Forelimb muscle (tissue), 1 donor: ENCODE results near the gene IFNGR2. TPM values are rescaled to one million over a fixed set of nuclear protein-coding genes. Genes with fewer than 3 reads are reported as not detected.

Experiments used
- DNase-seq: peaks from one replicate; pipeline ENCODE4 v3.0.0-alpha.2; 2013; ENCODE audit warnings: low read depth
- polyA plus RNA-seq: library from polyadenylated mRNA; unstranded; fragments of 120-200 nt; gene quantifications from one replicate; pipeline ENCODE4 v1.2.1, GENCODE V29; 2013; ENCODE audit not compliant: insufficient read length

Gene IFNGR2
- polyA plus RNA-seq, 1 donor: 53.2 TPM

DNA sequence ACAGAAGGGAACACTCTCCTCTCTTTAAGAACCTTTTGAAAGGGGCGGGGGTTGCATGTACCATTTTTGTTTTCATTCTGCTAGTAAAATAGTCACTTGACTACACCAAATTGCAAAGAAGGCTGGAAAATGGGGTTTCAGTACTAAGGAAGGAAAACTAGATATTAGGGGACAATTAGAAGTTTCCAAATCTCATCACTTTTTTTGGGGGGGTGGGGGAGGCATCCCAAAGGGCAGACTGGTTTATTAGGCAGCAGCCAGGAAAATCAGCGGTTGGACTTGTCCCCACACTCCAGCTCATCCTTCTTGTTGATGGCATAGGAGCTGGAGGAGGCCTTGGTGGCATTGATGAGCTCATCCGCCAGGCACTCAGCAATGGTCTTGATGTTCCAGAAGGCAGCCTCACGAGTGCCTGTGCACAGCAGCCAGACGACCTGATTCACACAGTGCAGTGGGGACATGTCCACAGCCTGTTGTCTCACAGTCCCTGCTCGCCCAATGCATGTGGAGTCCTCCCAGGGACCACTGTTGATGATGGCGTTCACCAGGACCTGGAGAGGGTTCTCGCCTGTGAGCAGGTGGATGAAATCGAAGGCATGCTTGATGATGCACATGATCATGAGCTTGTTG lies 78.2 kb downstream of the IFNGR2 start:
- no peak for DNase-seq

Other genes with a start within 250 kb of the IFNGR2 start
- gene IFNAR2, start 173.5 kb upstream of the IFNGR2 start, polyA plus RNA-seq: 10.0 TPM
- 16.4 TPM for gene IL10RB, start 137.0 kb upstream of the IFNGR2 start, polyA plus RNA-seq
- 20.9 TPM for gene IFNAR1, start 78.4 kb upstream of the IFNGR2 start, polyA plus RNA-seq
- gene TMEM50B, start 76.6 kb downstream of the IFNGR2 start, polyA plus RNA-seq: 18.2 TPM
- gene DNAJC28, start 88.3 kb downstream of the IFNGR2 start, polyA plus RNA-seq: 2.9 TPM
- gene GART, start 138.7 kb downstream of the IFNGR2 start, polyA plus RNA-seq: 51.3 TPM
- gene SON, start 139.6 kb downstream of the IFNGR2 start, polyA plus RNA-seq: 209 TPM
- 22.9 TPM for gene DONSON, start 185.3 kb downstream of the IFNGR2 start, polyA plus RNA-seq
- gene CRYZL1, start 238.3 kb downstream of the IFNGR2 start, polyA plus RNA-seq: 28.8 TPM
- 32.7 TPM for gene ITSN1, start 239.1 kb downstream of the IFNGR2 start, polyA plus RNA-seq